ENCODE data around the gene PRKX.

The PRKX gene

GRCh38 chrX:3585719-3586118 lies 127.7 kb downstream of the PRKX start:
- DNase-seq (ENCODE audit: low spot score) = no peak
- in situ Hi-C loops (cut with MboI; ENCODE audit: low sequenced_read_pairs, unreplicated experiment) = no loop called here
- TF ChIP-seq, protein P1, sequence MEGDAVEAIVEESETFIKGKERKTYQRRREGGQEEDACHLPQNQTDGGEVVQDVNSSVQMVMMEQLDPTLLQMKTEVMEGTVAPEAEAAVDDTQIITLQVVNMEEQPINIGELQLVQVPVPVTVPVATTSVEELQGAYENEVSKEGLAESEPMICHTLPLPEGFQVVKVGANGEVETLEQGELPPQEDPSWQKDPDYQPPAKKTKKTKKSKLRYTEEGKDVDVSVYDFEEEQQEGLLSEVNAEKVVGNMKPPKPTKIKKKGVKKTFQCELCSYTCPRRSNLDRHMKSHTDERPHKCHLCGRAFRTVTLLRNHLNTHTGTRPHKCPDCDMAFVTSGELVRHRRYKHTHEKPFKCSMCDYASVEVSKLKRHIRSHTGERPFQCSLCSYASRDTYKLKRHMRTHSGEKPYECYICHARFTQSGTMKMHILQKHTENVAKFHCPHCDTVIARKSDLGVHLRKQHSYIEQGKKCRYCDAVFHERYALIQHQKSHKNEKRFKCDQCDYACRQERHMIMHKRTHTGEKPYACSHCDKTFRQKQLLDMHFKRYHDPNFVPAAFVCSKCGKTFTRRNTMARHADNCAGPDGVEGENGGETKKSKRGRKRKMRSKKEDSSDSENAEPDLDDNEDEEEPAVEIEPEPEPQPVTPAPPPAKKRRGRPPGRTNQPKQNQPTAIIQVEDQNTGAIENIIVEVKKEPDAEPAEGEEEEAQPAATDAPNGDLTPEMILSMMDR (IDR thresholded peaks at IDR 0.05; ENCODE audit: borderline replicate concordance, control extremely low read depth, extremely low read depth, insufficient read depth, missing control alignments) = no peak

DNA sequence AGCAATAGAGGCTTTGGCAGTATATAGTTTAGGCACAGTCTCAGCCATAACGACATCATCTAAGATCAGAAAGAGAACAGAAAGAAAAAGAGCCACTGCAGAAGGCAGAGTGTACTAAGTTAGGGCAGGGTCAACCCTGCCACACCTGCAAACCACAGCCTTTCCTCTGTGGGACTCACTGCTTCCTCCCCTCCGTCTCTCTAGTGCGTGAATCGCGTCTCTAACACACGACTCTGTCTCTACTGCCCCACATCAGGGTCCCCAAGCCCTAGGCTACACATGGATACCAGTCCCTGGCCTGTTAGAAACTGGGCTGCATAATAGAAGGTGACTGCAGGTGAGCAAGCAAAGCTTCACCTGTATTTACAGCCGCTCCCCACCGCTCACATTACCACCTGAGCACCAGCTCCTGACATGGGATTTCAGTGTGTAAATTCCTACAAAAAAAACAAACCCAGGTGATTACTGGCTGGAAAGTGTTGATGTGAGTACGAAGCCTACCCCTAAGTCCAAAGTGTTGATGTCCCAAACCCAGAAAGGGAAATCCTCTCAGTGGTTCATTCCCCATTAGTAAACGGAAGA lies 128.9 kb downstream of the PRKX start:
- TF ChIP-seq, protein P1 (IDR thresholded peaks at IDR 0.05; ENCODE audit: borderline replicate concordance, control extremely low read depth, extremely low read depth, insufficient read depth, missing control alignments) = no peak
- in situ Hi-C loops (cut with MboI; ENCODE audit: low sequenced_read_pairs, unreplicated experiment) = no loop called here
- DNase-seq (ENCODE audit: low spot score) = no peak

- TF ChIP-seq, protein P1 (IDR thresholded peaks at IDR 0.05; ENCODE audit: borderline replicate concordance, control extremely low read depth, extremely low read depth, insufficient read depth, missing control alignments) = no peak
- in situ Hi-C loops (cut with MboI; ENCODE audit: low sequenced_read_pairs, unreplicated experiment) = no loop called here
- no peak for DNase-seq (ENCODE audit: low spot score)
Measured at GRCh38 chrX:3582451-3582850, 131.0 kb downstream of the PRKX start.

GRCh38 chrX:3581609-3582108 lies 131.8 kb downstream of the PRKX start:
- DNase-seq (ENCODE audit: low spot score) = no peak

DNA sequence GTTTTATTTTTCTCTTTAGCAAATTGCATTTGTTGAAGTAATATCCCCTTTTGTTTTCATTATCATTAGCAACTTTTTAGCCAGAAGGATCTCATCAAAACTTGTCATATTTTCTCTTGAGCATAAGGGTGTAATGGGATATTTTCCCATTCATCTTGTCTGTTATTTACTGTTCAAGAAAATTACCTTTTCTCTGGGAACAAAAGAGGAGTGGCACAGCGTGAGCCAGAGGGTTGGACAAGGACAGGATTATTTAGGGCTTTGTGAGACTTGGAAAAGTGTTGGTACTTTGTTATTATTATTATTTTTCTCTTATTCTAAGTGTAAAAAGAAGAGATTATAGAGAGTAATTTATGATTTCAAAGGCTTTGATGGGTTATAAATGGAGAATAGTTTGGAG lies 135.9 kb downstream of the PRKX start:
- in situ Hi-C loops (cut with MboI; ENCODE audit: low sequenced_read_pairs, unreplicated experiment) = no loop called here
- no peak for DNase-seq (ENCODE audit: low spot score)
- TF ChIP-seq, protein P1 (IDR thresholded peaks at IDR 0.05; ENCODE audit: borderline replicate concordance, control extremely low read depth, extremely low read depth, insufficient read depth, missing control alignments) = no peak

More at GRCh38 chrX:3581609-3582108, 131.8 kb downstream of the PRKX start:
- in situ Hi-C loops (cut with MboI; ENCODE audit: low sequenced_read_pairs, unreplicated experiment) = no loop called here
- TF ChIP-seq, protein P1 (IDR thresholded peaks at IDR 0.05; ENCODE audit: borderline replicate concordance, control extremely low read depth, extremely low read depth, insufficient read depth, missing control alignments) = no peak

DNA sequence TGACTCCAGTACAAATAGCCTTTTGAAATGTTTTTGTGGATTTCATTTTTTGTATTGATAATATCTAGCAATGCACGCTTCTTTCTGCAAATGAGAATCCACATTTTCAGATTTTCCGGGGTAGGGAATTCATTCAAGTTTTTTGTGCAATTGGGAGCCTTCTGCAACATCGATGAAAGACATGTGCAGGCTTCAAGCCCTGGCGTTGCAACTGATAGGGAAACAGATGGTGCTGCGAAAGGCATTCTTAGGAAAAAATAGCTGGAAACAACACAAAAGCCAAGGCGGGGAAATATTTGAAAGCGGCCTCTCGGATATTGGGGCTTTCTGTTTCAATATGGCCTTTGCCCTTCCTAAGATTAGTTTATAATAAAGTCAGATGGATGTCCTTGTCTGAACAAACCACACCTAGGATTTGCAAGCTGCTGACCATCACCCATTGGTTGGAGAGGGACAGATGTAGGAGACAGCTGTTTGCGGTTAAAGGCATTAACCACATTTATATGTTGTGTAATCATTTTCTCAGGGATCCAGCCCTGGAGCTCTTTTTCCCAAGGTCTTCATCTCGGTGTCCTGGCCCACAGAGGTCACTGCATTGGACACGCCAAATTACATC lies 136.5 kb downstream of the PRKX start:
- no peak for DNase-seq (ENCODE audit: low spot score)
- TF ChIP-seq, protein P1 (IDR thresholded peaks at IDR 0.05; ENCODE audit: borderline replicate concordance, control extremely low read depth, extremely low read depth, insufficient read depth, missing control alignments) = no peak
- in situ Hi-C loops (cut with MboI; ENCODE audit: low sequenced_read_pairs, unreplicated experiment) = no loop called here

All from GM13976 (cell line).